Peyer's patch (tissue), 4 donors: ENCODE measurements around the gene PSMC5.

Source experiments
- CTCF ChIP-seq, 6 experiments: fragments of 450-650 bp in 4 of 6; fragments of 200-600 bp in 2 of 6; sonication (generic) in 1 of 6; IDR thresholded peaks; one replicate each; pipeline ENCODE4 v1.5.1; 2017 to 2019; ENCODE audit warnings: antibody characterized with exemption in 6 of 6, mild to moderate bottlenecking in 3 of 6, moderate library complexity in 1 of 6
- POLR2A ChIP-seq, 2 donors: fragments of 450-650 bp; IDR thresholded peaks; one replicate each; pipeline ENCODE4 v1.5.1; 2017; ENCODE audit warnings: antibody characterized with exemption in 2 of 2, mild to moderate bottlenecking in 2 of 2, moderate library complexity in 2 of 2

GRCh38 chr17:63843910-63844677 is 16.9 kb downstream of the PSMC5 start:
- TF ChIP-seq CTCF (IDR thresholded peaks at IDR 0.05) = no peak
- no peak for TF ChIP-seq POLR2A (IDR thresholded peaks at IDR 0.05)
